A549 (cell line): Measurements from ENCODE around the gene GPATCH1. TPM values are rescaled to one million over a fixed set of nuclear protein-coding genes. Genes with fewer than 3 reads are reported as not detected.
A peak's percentile ranks its signal among the peaks of the same experiment; 100 is the strongest.

ENCODE experiments used
- ATAC-seq, 2 experiments: fragments of 200-7000 bp in 1 of 2; fragments of >200 bp in 1 of 2; cut with Nextera tagmentation in 1 of 2; cut with Tn5 transposase in 1 of 2; 3 replicates each; pipeline versions ENCODE4 v1.8.0 to v1.9.1; 2018 to 2020; ENCODE audit warnings: mild to moderate bottlenecking in 1 of 2, moderate library complexity in 1 of 2
- CTCF ChIA-PET: fragments of 300-600 bp; sonication (Branson Sonifier 250); formaldehyde crosslinking; extraction: SDS; loops from one replicate; lab custom pipeline; 2021; ENCODE audit warnings: antibody characterized with exemption, inconsistent platforms; lab: Yijun Ruan, JAX
- POLR2A ChIA-PET: fragments of 350-600 bp; formaldehyde crosslinking; extraction: SDS; loops from one replicate; lab custom pipeline; 2021; ENCODE audit warnings: antibody characterized with exemption, inconsistent platforms; lab: Yijun Ruan, JAX
- DNase-seq, 2 experiments: peaks; one replicate each; pipeline versions ENCODE4 v3.0.0 to v3.0.0-alpha.2; 2011 to 2016; ENCODE audit warnings: low read depth in 1 of 2, low spot score in 1 of 2
- FAIRE-seq: peaks from 2 replicates; lab custom pipeline; 2011; peaks lifted over from hg19 to GRCh38; lab: Jason Lieb, UNC
- H3K27ac ChIP-seq, 2 experiments: fragments of >200 bp; sonication (Bioruptor Twin); formaldehyde crosslinking; 3 replicates each; pipeline ENCODE4 v1.5.1; 2016 to 2017
- H3K4me1 ChIP-seq: fragments of >200 bp; sonication (Bioruptor Twin); formaldehyde crosslinking; 3 replicates; pipeline ENCODE4 v1.6.1; 2016
- H3K4me2 ChIP-seq: fragments of >200 bp; sonication (Bioruptor Twin); formaldehyde crosslinking; 3 replicates; pipeline ENCODE4 v1.6.1; 2016
- H3K4me3 ChIP-seq: fragments of >200 bp; sonication (Bioruptor Twin); formaldehyde crosslinking; 3 replicates; pipeline ENCODE4 v1.5.1; 2016
- H3K9me3 ChIP-seq: fragments of >200 bp; sonication (Bioruptor Twin); formaldehyde crosslinking; 3 replicates; pipeline ENCODE4 v1.6.1; 2016
- CHD2 ChIP-seq: fragments of 150-350 bp; IDR thresholded peaks from 2 replicates; pipeline ENCODE4 v1.6.1; 2014; ENCODE audit warnings: low read length; ENCODE audit not compliant: partially characterized antibody
- FOSL2 ChIP-seq, 2 experiments: fragments of 450-650 bp in 1 of 2; fragments of >200 bp in 1 of 2; sonication (Bioruptor Twin) in 1 of 2; formaldehyde crosslinking; IDR thresholded peaks; 2 replicates each; pipeline versions ENCODE4 v1.5.0 to v1.6.1; 2016 to 2020; ENCODE audit warnings: mild to moderate bottlenecking in 1 of 2, moderate library complexity in 1 of 2
- GATA3 ChIP-seq: IDR thresholded peaks from 2 replicates; pipeline ENCODE4 v1.6.1; 2012; ENCODE audit warnings: borderline replicate concordance
- HDAC2 ChIP-seq: fragments of 200-600 bp; sonication (generic); IDR thresholded peaks from 2 replicates; pipeline ENCODE4 v1.6.1; 2016
- HEYL ChIP-seq: fragments of 250-450 bp; sonication (Bioruptor Pico); IDR thresholded peaks from 2 replicates; pipeline ENCODE4 v1.8.0; 2021; ENCODE audit warnings: mild to moderate bottlenecking, moderate library complexity
- HOXB13 ChIP-seq: fragments of 250-450 bp; sonication (Bioruptor Pico); IDR thresholded peaks from 2 replicates; pipeline ENCODE4 v1.5.0; 2020; ENCODE audit warnings: low read depth, mild to moderate bottlenecking, moderate library complexity
- JUNB ChIP-seq: fragments of >200 bp; sonication (Bioruptor Twin); formaldehyde crosslinking; IDR thresholded peaks from 2 replicates; pipeline ENCODE4 v1.6.1; 2016
- MAFK ChIP-seq: fragments of 450-650 bp; IDR thresholded peaks from 2 replicates; pipeline ENCODE4 v1.6.1; 2014; ENCODE audit not compliant: partially characterized antibody
- NR3C1 ChIP-seq: fragments of >200 bp; sonication (Bioruptor Twin); formaldehyde crosslinking; IDR thresholded peaks from 3 replicates; pipeline ENCODE4 v1.6.1; 2017
- PHF8 ChIP-seq: fragments of 200-600 bp; sonication (generic); IDR thresholded peaks from 2 replicates; pipeline ENCODE4 v1.6.1; 2016; ENCODE audit warnings: low read depth, mild to moderate bottlenecking, antibody characterized with exemption, moderate library complexity, borderline replicate concordance
- REST ChIP-seq: fragments of 200-600 bp; sonication (generic); IDR thresholded peaks from 2 replicates; pipeline ENCODE4 v1.6.1; 2016; ENCODE audit warnings: antibody characterized with exemption, mild to moderate bottlenecking, moderate library complexity
- RNF2 ChIP-seq: fragments of 200-600 bp; sonication (generic); IDR thresholded peaks from 2 replicates; pipeline ENCODE4 v1.6.1; 2016; ENCODE audit warnings: low read depth, mild to moderate bottlenecking, antibody characterized with exemption, moderate library complexity, borderline replicate concordance
- SMC3 ChIP-seq: fragments of >200 bp; sonication (Bioruptor Twin); formaldehyde crosslinking; IDR thresholded peaks from 3 replicates; pipeline ENCODE4 v1.6.1; 2018; ENCODE audit warnings: inconsistent platforms
- ZC3H11A ChIP-seq: fragments of 450-650 bp; IDR thresholded peaks from 2 replicates; pipeline ENCODE4 v1.6.1; 2014; ENCODE audit warnings: antibody characterized with exemption, mild to moderate bottlenecking
- ZSCAN20 ChIP-seq: fragments of 250-450 bp; sonication (Bioruptor Pico); IDR thresholded peaks from 2 replicates; pipeline ENCODE4 v1.8.0; 2022; ENCODE audit warnings: mild to moderate bottlenecking, moderate library complexity
- WGBS: methylation state at CpG from one replicate; pipeline ENCODE4 v1.1.6; 2017; ENCODE audit errors: missing lambda C conversion rate; 5-methylcytosine and 5-hydroxymethylcytosine counted together
- polyA plus RNA-seq, 4 experiments: library from polyadenylated mRNA; depleted of rRNA in 3 of 4; stranded (reverse); fragments of >200 nt; fragmentation: RNase III in 1 of 4; extraction: RNeasy Plus Mini Kit Qiagen cat#74134 plus additional on column Dnase treatment in 1 of 4; gene quantifications; 2 replicates in 3 of 4; 3 replicates in 1 of 4; pipeline ENCODE4 v1.2.3, GENCODE V29; 2011 to 2017
- TF ChIP-seq, protein P1 (sequence below): fragments of >200 bp; sonication (Bioruptor Twin); formaldehyde crosslinking; IDR thresholded peaks from 3 replicates; pipeline ENCODE4 v1.5.1; 2016

GPATCH1 gene
- polyA plus RNA-seq, 2 of the 4 experiments (the other 2 are of a cell fraction): 12.1 to 24.2 TPM

DNA sequence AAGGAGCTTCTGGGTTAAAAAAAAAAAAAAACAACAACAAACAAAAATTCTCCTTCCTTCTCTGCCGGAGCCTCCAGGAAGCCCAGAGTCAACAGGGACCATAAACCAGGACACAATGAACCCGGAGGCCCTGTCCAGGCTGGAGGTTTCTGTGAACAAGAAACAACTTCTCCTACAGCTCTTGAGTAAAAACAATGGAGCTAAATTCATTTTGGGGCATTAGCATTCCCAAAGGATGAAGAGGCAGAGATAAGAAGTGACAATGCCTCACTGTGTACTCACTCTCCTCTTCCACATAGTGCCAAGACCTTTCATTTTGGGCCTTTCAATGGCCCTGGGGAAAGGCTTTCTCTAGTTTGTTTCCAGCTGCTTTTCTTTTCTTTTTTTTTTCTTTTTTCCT is 25.3 kb upstream of the GPATCH1 start:
- no peak overlapping the region for H3K4me3 ChIP-seq
- no peaks in the 10 kb centered on the region for H3K9me3 ChIP-seq
- FAIRE-seq (no peak), ATAC-seq (peak in 1 of 2 experiments; percentile 6; a peak in 1 of 6 replicates), DNase-seq (no peak)
- ChIA-PET POLR2A (interaction anchor here (0.7 to 2.0 kb wide), 3 partner anchors 9 to 313 kb away, joined by 3 to 16 read pairs (median 6); partner anchors contain the start of gene RHPN2), CTCF (interaction anchor here (0.6 to 3.6 kb wide), 17 partner anchors 10 to 1443 kb away, joined by 3 to 16 read pairs (median 4); partner anchors contain the start of gene GPATCH1)
- H3K27ac ChIP-seq: peak overlapping the region; percentile 53 to 77; a peak in 5 of 6 replicates
- WGBS: 35% methylated on average over 2 of the region's 2 CpGs
- TF ChIP-seq REST (no peak), JUNB (no peak), MAFK (no peak), NR3C1 (no peak)
- peaks cover 75% of the 10 kb centered on the region for H3K4me1 ChIP-seq
- H3K4me2 ChIP-seq: peak overlapping the region; percentile 45

DNA sequence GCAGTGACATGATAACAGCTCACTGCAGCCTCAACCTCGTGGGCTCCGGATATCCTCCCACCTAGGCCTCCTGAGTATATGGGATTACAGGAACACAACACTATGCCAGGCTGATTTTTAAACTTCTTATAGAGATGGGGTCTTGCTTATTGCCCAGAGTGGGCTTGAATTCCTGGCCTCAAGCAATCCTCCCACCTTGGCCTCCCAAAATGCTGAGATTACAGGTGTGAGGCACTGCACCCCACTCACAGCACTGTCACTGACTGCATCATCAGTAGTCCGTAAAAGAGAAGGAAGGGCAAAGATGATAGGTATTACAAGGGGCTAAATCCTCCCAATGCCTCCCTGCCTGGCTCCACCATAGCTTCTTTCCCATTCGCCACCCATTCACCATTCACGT is 20.4 kb upstream of the GPATCH1 start:
- WGBS: 91% methylated on average over 5 of the region's 5 CpGs
- ChIA-PET CTCF (interaction anchor here (0.6 to 3.3 kb wide), 9 partner anchors 8 to 124 kb away, joined by 3 to 19 read pairs (median 6); no protein-coding TSS in a partner anchor), POLR2A (interaction anchor here (1.1 kb wide), 1 partner anchor 117 kb away, joined by 3 read pairs; no protein-coding TSS in a partner anchor)
- FAIRE-seq: peak; percentile 67
- no peak for TF ChIP-seq GATA3
- TF ChIP-seq SMC3: no peak
- TF ChIP-seq HDAC2: no peak
- TF ChIP-seq RNF2: no peak
- no peak for TF ChIP-seq ZC3H11A
- TF ChIP-seq FOSL2 (IDR thresholded peaks at IDR 0.05): no peak
- TF ChIP-seq FOSL2 (CRISPR knock-in tag; IDR thresholded peaks at IDR 0.05): no peak
- TF ChIP-seq PHF8: no peak
- TF ChIP-seq REST: no peak
- TF ChIP-seq ZSCAN20 (CRISPR knock-in tag): no peak
- TF ChIP-seq HEYL (CRISPR knock-in tag): no peak
- TF ChIP-seq MAFK: no peak
- TF ChIP-seq HOXB13 (CRISPR knock-in tag): no peak
- no peak for TF ChIP-seq CHD2
- TF ChIP-seq, protein P1, sequence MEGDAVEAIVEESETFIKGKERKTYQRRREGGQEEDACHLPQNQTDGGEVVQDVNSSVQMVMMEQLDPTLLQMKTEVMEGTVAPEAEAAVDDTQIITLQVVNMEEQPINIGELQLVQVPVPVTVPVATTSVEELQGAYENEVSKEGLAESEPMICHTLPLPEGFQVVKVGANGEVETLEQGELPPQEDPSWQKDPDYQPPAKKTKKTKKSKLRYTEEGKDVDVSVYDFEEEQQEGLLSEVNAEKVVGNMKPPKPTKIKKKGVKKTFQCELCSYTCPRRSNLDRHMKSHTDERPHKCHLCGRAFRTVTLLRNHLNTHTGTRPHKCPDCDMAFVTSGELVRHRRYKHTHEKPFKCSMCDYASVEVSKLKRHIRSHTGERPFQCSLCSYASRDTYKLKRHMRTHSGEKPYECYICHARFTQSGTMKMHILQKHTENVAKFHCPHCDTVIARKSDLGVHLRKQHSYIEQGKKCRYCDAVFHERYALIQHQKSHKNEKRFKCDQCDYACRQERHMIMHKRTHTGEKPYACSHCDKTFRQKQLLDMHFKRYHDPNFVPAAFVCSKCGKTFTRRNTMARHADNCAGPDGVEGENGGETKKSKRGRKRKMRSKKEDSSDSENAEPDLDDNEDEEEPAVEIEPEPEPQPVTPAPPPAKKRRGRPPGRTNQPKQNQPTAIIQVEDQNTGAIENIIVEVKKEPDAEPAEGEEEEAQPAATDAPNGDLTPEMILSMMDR: no peak
- TF ChIP-seq, all 56 proteins: peak for 0
- Histone ChIP-seq H3K4me3 (no peak overlapping the region), H3K27ac (0 out of 6 replicates have a peak overlapping the region, but pooled peaks of 1 of the 2 experiments have one; percentile 30), H3K4me1 (peaks cover 56% of the 10 kb centered on the region), H3K9me3 (no peaks in the 10 kb centered on the region), H3K4me2 (peak overlapping the region; percentile 7; the same call in 1 of the 3 replicates)
- ATAC-seq (no peak), DNase-seq (no peak)
